GM19328 (cell line): ENCODE data around the gene NCOA7.

Experiments used
- ATAC-seq: cut with Tn5 transposase; IDR thresholded peaks from one replicate; pipeline ENCODE4 v1.9.1; 2021; ENCODE audit warnings: mild to moderate bottlenecking, moderate library complexity; ENCODE audit not compliant: unreplicated experiment

The NCOA7 gene

DNA sequence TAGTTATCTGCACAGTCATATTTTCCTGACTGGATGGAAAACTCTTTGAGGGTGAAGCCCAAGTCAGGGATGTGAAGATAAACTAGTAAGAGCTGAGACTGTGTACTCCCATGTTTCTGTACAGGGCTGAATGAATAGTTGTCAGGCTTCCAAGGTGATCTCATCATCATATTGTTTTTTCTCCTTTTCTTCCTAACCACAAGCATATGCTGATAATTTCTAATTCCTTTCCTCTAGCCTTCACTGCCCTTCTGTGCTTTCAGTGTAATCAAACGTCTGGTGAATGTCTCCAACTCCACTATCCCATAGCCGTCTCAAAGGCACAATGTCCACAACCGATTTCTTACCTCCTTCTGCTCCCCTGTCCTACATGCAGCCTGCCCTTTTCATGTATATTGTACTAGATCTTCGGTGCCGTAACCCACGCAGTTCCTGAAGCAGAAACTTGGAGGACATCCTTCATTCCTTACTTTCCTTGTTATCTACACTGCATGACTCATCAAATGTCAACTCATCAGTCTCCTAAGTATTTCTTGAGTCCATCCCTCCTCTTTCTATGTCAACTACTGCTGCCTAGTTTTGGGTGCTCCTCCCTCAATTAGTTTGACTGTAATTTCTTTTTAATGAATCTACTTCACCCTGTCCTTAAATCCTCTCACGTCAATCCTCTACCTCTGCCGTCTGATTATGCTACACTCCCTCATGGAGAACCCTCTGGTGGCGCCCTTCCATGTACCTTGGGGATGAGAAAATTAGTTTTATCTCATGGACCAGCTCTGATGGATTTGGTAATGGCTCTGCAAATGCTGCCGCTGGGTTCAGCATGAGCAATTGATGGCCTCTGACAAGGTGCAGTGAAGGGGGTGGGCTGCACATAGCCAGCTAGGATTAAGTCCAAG is 21.9 kb downstream of the NCOA7 start:
- ATAC-seq = no peak

DNA sequence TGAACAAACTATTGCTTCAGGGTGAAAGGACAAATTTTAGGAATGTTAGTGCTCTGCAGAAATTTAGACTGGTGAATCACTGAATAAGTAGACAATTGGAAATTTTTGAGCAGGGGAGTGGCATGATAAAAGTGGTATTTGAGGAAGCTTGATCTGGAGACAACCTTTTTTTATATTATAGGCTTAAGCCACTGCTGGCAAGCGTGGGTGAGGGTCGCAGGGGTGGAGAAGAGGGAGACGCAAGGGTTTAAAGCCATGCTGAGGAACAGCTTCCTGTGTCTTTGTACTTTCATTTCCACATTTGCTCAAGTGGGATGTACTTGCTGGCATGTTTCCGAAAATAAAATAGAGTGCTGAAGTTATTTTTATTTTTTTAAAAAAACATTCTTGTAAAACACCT is 23.7 kb downstream of the NCOA7 start:
- ATAC-seq = no peak

DNA sequence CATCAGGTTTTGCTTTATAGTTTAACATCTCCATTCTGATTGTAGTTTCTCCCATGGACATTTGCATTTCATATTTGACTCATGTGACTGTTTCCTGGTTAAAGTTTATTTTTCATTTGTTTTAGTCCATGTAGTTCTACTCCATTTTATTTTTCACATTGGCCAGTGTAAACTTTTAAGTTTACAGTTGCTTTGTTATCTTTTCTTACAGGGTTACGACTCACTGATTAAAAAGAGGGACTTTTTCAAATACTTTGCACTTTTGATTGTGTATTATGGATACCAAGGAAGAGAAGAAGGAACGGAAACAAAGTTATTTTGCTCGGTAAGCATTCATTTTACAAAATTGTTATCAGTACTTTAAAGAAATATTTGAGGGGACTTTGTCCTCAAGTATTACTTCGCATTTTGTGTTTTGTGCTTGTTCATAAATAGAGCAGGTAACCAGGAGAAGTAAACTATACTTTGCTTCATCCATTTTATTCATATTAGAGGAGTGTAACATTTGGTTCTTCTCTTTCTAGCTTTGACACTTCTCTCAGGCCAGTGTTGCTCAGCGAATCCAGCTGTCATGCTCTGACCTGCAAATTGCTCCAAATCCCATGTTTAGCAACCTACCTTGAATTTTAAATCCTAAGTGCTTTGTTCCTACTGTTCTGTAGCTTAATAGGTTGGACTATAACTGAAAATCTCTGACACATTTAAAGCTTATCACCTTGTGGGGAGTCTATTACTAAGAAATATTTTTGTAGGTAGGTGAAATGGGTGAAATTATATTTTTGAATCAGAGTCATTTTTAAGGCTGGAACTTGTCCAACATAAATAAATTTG is 24.5 kb downstream of the NCOA7 start:
- no peak for ATAC-seq

- ATAC-seq = no peak
These were observed 26.1 kb downstream of the NCOA7 start for GRCh38 chr6:125816828-125817280.

DNA sequence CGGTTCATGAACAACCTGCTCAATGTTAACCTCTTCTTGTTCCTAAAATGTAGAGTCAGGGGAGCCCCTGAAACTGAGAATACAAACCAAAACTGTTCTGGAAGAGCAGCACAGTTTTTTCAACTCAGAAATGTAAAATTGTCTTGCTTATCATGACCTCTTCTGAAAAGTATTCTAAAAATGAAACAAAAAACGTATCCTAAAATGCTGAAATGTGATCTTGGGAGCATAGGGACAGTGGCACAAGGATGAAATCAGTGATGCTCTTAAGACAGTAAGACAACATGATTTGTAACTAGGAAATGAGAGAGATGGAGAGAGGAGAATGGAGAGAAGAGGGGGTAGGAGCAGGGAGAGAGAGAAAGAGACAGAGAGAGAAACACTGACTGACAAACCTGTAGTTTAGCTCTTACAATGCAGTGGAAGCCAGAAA is 27.5 kb downstream of the NCOA7 start:
- ATAC-seq = no peak

- no peak for ATAC-seq
These were observed 28.1 kb downstream of the NCOA7 start for GRCh38 chr6:125818772-125819260.

- no peak for ATAC-seq
These were observed 29.0 kb downstream of the NCOA7 start for GRCh38 chr6:125819535-125820326.

DNA sequence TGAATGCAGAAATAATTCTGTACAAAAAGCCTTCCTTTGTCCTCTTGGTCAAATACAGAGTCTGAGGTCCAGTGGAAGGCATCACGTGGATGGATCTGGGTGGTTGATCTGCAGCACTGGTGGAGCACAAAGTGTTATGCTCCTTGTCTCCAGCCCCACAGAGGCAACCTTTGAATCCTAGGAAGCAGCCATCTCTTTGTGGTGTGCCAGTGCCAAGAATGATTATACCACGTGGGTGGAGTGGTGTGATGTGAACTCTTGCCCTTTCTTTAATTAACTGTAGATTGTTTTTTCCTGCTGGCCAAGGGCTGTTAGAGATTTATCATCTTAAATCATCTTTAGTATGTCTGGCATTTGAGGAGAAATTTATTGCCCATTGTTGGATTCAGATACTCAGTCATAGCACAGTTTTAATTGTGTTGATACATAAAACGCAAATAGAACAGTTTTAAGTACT is 31.1 kb downstream of the NCOA7 start:
- no peak for ATAC-seq

DNA sequence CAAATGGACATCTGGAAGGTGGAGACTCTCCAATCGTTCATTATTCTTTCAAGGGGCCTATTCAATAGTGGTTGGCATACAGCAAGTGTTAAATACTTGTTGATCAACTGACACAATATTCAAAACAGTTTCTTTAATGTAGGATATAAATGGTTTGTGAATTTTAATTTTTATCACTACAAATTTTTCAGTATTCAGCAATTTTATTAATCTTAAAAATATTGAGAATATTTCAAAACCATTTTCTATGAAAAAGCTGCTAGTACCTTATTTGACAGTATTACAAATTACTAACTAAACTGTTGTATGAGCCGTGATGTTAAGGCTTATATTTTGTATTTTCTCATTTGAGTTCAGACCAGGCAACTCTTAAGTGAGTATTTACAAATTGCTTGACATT is 32.4 kb downstream of the NCOA7 start:
- ATAC-seq = no peak

DNA sequence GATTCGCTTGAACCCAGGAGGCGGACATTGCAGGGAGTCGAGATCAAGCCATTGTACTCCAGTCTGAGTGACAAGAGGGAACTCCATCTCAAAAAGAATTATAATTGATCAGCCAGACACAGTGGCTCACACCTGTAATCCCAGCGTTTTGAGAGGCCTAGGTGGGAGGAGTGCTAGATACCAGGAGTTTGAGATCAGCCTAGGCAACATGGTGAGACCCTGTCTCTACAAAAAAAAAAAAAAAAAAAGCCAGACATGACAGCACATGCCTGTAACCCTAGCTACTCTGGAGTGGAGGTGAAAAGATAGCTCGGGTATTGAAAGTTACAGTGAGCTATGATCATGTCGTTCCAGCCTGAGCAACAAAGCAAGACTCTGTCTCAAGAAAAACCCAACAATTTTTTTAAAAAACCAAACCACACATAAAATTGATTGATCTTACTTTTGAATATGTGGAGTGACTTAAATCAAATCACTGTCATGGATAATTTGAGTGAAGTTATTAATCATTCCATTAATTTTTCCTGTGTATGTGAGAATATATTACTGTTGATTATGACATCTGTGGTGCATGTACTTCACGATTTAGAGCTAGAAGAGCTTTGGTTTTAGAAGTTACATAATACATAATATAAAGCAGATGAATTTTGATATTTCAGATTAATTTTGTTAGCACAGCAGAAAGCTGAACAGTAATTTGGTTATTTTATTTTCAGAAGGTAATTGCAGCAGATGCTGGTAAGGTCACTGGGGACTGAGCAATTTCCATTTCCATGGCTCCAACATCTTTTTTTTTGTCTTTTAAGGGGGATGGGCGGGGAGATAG is 34.4 kb downstream of the NCOA7 start:
- ATAC-seq = no peak

- no peak for ATAC-seq
These were observed 36.1 kb downstream of the NCOA7 start for GRCh38 chr6:125826695-125827463.

- no peak for ATAC-seq
These were observed 37.1 kb downstream of the NCOA7 start for GRCh38 chr6:125827788-125828320.

GRCh38 chr6:125828476-125829039 is 37.8 kb downstream of the NCOA7 start:
- no peak for ATAC-seq

DNA sequence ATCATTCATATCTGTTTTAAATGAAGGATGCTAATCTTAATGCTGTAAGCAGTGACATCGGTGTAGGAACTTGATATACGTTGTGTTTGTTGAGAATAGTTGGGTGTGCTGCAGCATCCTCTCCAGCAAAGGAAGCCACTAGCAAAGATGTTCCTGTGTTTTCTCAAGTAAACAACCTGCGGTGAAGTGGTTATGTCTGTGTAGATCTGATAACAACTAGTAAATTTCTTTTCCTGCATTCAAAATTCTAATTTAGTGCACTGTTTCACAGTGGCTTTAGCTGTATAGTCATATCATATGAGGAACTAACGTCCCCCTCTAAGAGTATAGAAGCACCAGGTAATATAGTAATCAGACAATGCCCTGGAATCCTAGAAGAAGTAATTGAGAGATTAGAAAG is 38.7 kb downstream of the NCOA7 start:
- ATAC-seq = no peak

DNA sequence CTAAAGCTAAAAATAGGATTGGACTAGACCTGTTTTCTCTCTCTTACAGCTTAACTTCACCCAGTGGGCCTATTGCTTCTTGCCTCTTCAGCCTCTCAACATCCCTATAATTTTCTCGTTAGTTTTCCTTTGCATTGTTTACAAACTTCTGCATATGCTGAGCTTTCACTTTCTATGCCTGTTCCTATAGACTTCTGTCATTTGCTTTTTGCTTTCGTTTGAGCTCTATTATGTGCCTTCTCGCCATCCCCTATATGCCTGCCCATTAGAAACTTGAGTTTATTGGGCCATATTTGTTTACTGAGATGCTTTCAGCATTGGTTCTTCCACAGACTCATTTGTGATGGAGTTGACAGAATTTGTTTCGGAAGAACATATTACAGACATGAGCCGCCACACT is 40.9 kb downstream of the NCOA7 start:
- no peak for ATAC-seq

DNA sequence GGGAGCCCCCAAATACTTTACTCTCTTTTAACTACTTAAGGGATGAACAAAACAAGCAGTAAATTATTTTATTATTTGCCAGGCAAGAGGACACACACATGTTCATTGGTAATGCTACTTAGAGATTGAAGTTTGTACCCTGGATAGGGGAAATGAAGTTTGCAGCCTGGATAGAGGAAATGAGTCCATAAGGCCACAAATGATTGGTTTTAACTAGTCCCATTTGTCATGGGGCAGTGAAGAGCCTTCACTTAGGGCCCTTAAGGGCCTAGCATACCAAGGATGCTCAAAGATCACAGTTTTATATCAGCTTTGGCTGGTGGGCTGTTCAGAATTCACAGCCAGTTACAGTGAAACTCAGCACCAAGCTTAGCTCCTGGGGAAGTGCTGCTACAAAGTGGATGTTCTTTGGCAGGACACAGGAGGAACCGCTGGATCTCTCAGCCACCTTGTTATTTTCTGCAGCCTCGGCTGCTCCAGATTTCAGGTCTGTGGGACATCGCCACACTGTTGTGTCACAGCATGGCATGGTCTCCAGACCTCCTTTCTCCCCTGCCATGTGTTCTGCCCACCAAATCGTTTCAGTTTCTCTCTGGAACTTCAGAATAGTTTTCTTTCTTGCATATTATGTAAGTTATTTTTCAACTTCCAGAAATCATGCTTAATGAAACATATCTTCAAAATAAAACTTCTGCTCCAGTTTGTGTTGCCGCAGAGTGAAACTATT is 41.8 kb downstream of the NCOA7 start:
- ATAC-seq = no peak

DNA sequence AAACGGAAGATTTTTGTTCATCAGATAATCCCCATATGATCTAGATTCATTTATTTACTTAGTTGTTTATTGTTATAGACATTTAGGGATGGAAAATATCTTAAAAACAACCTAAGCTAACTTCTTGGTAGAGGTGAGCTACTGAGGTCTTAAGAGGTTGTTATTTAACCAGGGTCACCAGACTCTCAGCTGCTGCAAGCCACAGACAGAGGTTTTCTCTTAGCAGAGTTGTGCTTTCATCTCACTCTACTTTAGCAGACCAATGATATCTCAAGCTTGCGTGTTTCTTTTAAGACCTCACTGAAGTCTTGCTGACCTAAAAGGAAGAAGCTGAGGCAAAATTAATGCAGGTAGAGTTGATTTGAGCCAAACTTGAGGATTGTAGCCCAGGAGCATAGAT is 43.6 kb downstream of the NCOA7 start:
- ATAC-seq = no peak

GRCh38 chr6:125835221-125835744 is 44.5 kb downstream of the NCOA7 start:
- ATAC-seq = no peak
